ENCODE data around the gene SLC35F5.

- TF ChIP-seq, protein P1, sequence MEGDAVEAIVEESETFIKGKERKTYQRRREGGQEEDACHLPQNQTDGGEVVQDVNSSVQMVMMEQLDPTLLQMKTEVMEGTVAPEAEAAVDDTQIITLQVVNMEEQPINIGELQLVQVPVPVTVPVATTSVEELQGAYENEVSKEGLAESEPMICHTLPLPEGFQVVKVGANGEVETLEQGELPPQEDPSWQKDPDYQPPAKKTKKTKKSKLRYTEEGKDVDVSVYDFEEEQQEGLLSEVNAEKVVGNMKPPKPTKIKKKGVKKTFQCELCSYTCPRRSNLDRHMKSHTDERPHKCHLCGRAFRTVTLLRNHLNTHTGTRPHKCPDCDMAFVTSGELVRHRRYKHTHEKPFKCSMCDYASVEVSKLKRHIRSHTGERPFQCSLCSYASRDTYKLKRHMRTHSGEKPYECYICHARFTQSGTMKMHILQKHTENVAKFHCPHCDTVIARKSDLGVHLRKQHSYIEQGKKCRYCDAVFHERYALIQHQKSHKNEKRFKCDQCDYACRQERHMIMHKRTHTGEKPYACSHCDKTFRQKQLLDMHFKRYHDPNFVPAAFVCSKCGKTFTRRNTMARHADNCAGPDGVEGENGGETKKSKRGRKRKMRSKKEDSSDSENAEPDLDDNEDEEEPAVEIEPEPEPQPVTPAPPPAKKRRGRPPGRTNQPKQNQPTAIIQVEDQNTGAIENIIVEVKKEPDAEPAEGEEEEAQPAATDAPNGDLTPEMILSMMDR (IDR thresholded peaks at IDR 0.05), result no peak
- no peak for TF ChIP-seq POLR2A (IDR thresholded peaks at IDR 0.05)
Measured at GRCh38 chr2:113703386-113704299, 52.8 kb downstream of the SLC35F5 start.
